ENCODE data around the gene PCDHGA12. TPM values are rescaled to one million over a fixed set of nuclear protein-coding genes. Genes with fewer than 3 reads are reported as not detected.
A peak's percentile ranks its signal among the peaks of the same experiment; 100 is the strongest.
"Not testable (repeated sequence)": the region's sequence is repeated elsewhere in the genome, so short reads cannot be mapped to it uniquely, and the experiment has no call there.

Gene PCDHGA12
- total RNA-seq, 2 experiments from 2014 or later = not detected

DNA sequence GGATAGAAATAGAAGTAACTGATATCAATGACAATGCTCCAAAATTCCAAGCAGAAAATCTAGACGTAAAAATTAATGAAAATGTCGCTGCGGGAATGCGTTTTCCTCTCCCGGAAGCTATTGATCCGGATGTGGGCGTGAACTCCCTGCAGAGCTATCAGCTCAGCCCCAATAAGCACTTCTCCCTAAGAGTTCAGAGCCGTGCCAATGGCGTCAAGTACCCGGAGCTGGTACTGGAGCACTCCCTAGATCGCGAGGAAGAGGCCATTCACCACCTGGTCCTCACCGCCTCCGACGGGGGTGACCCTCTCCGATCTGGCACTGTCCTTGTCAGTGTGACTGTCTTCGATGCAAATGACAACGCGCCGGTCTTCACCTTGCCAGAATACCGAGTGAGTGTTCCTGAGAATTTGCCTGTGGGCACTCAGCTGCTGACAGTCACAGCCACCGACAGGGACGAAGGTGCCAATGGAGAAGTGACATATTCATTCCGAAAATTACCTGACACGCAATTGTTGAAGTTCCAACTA lies 16.7 kb upstream of the PCDHGA12 start:
- peaks cover 15% of the 10 kb centered on the region for H3K4me1 ChIP-seq (ENCODE audit: insufficient read depth, low read length)
- peak overlapping the region; percentile 53 for H3K4me3 ChIP-seq (ENCODE audit: low read length)
- H3K9me3 ChIP-seq (ENCODE audit: control insufficient read depth in 1 of 2, insufficient read depth in 1 of 2, low read length in 2 of 2) = peaks cover 21 to 52% of the 10 kb centered on the region in 2 experiments
- intact Hi-C loops (cut with DNase I, micrococcal nuclease) = loop anchor here (2.0 to 10.0 kb wide), 5 partner anchors 49 to 149 kb away; partner anchors contain the start of genes PCDHGA5 (in 1 of the 2) and TAF7 (in 1 of the 2)
- H3K4me3 Mint-ChIP-seq = peak overlapping the region; percentile 92
- H3K9me3 Mint-ChIP-seq = peaks cover 22% of the 10 kb centered on the region
- peaks cover 51% of the 10 kb centered on the region for H3K36me3 Mint-ChIP-seq (ENCODE audit: low read depth)
- no peak overlapping the region for H3K27ac Mint-ChIP-seq
- peaks cover 63 to 84% of the 10 kb centered on the region in 2 experiments for H3K27me3 ChIP-seq (ENCODE audit: control insufficient read depth in 1 of 2, insufficient read depth in 2 of 2, low read length in 2 of 2)
- peaks cover 82% of the 10 kb centered on the region for H3K27me3 Mint-ChIP-seq
- H3K4me1 Mint-ChIP-seq (ENCODE audit: low read depth) = peaks cover 23% of the 10 kb centered on the region
- DNase-seq (no peak), ATAC-seq (ENCODE audit: poor library complexity) (no peak)
- H3K27ac ChIP-seq (ENCODE audit: low read depth in 1 of 2, low read length in 2 of 2) = no peak overlapping the region
- CTCF ChIA-PET = interaction anchor here (0.6 to 3.0 kb wide), 10 partner anchors 23 to 224 kb away, joined by 3 to 19 read pairs (median 4); partner anchors contain the start of gene TAF7
- TF ChIP-seq CTCF (IDR thresholded peaks at IDR 0.05) = no peak
- no peaks in the 10 kb centered on the region for H3K36me3 ChIP-seq (ENCODE audit: insufficient read depth, low read length)
- POLR2A ChIA-PET = interaction anchor here (0.9 to 1.3 kb wide), 2 partner anchors 93 to 150 kb away, joined by 3 to 4 read pairs; partner anchors contain the start of gene TAF7

DNA sequence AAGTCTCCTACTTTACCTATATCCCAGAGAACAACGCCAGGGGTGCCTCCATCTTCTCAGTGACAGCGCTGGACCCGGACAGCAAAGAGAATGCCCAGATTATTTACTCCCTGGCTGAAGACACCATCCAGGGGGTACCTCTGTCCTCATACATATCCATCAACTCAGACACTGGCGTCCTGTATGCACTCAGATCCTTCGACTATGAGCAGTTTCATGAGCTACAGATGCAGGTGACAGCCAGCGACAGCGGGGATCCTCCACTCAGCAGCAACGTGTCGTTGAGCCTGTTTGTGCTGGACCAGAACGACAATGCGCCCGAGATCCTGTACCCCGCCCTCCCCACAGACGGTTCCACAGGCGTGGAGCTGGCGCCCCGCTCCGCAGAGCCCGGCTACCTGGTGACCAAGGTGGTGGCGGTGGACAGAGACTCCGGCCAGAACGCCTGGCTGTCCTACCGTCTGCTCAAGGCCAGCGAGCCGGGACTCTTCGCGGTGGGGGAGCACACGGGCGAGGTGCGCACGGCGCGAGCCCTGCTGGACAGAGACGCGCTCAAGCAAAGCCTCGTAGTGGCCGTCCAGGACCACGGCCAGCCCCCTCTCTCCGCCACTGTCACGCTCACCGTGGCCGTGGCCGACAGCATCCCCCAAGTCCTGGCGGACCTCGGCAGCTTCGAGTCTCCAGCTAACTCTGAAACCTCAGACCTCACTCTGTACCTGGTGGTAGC lies 15.6 kb upstream of the PCDHGA12 start:
- CTCF ChIA-PET = interaction anchor here (1.1 to 3.0 kb wide), 2 partner anchors 94 to 110 kb away, joined by 3 to 15 read pairs; partner anchors contain the start of gene TAF7
- intact Hi-C loops (cut with DNase I, micrococcal nuclease) = loop anchor here (5.0 to 10.0 kb wide), 4 partner anchors 32 to 148 kb away; partner anchors contain the start of genes PCDHGA5 (in 1 of the 2), PCDHGA7 (in 1 of the 2) and TAF7 (in 1 of the 2)
- H3K27ac Mint-ChIP-seq = not testable (repeated sequence)

GRCh38 chr5:141415275-141415618 lies 15.1 kb upstream of the PCDHGA12 start:
- Histone ChIP-seq H3K9me3 (ENCODE audit: control insufficient read depth in 1 of 2, insufficient read depth in 1 of 2, low read length in 2 of 2) (peaks cover 28 to 54% of the 10 kb centered on the region in 2 experiments), H3K27me3 (ENCODE audit: control insufficient read depth in 1 of 2, insufficient read depth in 2 of 2, low read length in 2 of 2) (peaks cover 61 to 90% of the 10 kb centered on the region in 2 experiments), H3K4me1 (ENCODE audit: insufficient read depth, low read length) (peaks cover 15% of the 10 kb centered on the region)
- Mint-ChIP-seq H3K4me1 (ENCODE audit: low read depth) (peaks cover 27% of the 10 kb centered on the region), H3K36me3 (ENCODE audit: low read depth) (peaks cover 50% of the 10 kb centered on the region), H3K27me3 (peaks cover 81% of the 10 kb centered on the region), H3K9me3 (peaks cover 22% of the 10 kb centered on the region), H3K4me3 (peak overlapping the region; percentile 4)
- DNase-seq; ATAC-seq (ENCODE audit: poor library complexity); POLR2A ChIA-PET; H3K27ac ChIP-seq (ENCODE audit: low read depth in 1 of 2, low read length in 2 of 2); H3K4me3 ChIP-seq (ENCODE audit: low read length); H3K36me3 ChIP-seq (ENCODE audit: insufficient read depth, low read length); H3K27ac Mint-ChIP-seq: not testable (repeated sequence)
- intact Hi-C loops (cut with DNase I, micrococcal nuclease) = loop anchor here in 1 of 2 experiments (5.0 to 10.0 kb wide), 3 partner anchors 33 to 90 kb away; partner anchors contain the start of genes PCDHGA5, PCDHGA7 and TAF7
- CTCF ChIA-PET = interaction anchor here (1.1 to 3.0 kb wide), 2 partner anchors 95 to 110 kb away, joined by 3 to 15 read pairs; partner anchors contain the start of gene TAF7

More for the DNA sequence above, 15.6 kb upstream of the PCDHGA12 start:
- Mint-ChIP-seq H3K36me3 (ENCODE audit: low read depth) (peaks cover 50% of the 10 kb centered on the region), H3K4me3 (peak overlapping the region; percentile 59), H3K27me3 (peaks cover 80% of the 10 kb centered on the region), H3K4me1 (ENCODE audit: low read depth) (peaks cover 27% of the 10 kb centered on the region), H3K9me3 (peaks cover 20% of the 10 kb centered on the region)
- H3K4me3 ChIP-seq (ENCODE audit: low read length); H3K36me3 ChIP-seq (ENCODE audit: insufficient read depth, low read length); POLR2A ChIA-PET; DNase-seq; H3K27ac ChIP-seq (ENCODE audit: low read depth in 1 of 2, low read length in 2 of 2); ATAC-seq (ENCODE audit: poor library complexity): not testable (repeated sequence)
- peaks cover 15% of the 10 kb centered on the region for H3K4me1 ChIP-seq (ENCODE audit: insufficient read depth, low read length)
- H3K9me3 ChIP-seq (ENCODE audit: control insufficient read depth in 1 of 2, insufficient read depth in 1 of 2, low read length in 2 of 2) = peaks cover 23 to 57% of the 10 kb centered on the region in 2 experiments
- H3K27me3 ChIP-seq (ENCODE audit: control insufficient read depth in 1 of 2, insufficient read depth in 2 of 2, low read length in 2 of 2) = peaks cover 62 to 84% of the 10 kb centered on the region in 2 experiments
